ENCODE results near the gene BTG1.

Gene BTG1

DNA sequence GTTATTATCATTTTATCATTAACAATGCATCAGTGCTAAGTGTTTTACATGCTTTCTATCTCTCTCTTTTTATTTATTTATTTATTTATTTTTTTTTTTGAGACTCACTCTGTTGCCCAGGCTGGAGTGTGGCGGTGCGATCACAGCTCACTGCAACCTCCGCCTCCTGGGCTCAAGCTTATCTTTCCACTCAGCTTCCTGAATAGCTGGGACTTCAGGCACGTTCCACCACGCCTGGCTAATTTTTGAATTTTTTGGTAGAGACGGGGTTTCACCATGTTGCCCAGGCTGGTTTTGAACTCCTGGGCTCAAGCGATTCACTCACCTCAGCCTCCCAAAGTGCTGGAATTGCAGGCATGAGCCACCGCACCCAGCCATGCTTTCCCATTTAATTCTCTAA, 3.9 kb upstream of the BTG1 start:
- Histone ChIP-seq H3K4me1 (ENCODE audit: control insufficient read depth, insufficient read depth, low read length) (peaks cover 13% of the 10 kb centered on the region; the same call in 1 of the 2 replicates), H3K9ac (ENCODE audit: low read depth, low read length) (no peak overlapping the region), H3K4me3 (ENCODE audit: low read depth, low read length) (no peak overlapping the region), H3K27me3 (ENCODE audit: control insufficient read depth, insufficient read depth, low read length) (no peaks in the 10 kb centered on the region), H3K36me3 (ENCODE audit: control insufficient read depth, insufficient read depth, low read length) (no peaks in the 10 kb centered on the region), H3K9me3 (ENCODE audit: control insufficient read depth, insufficient read depth, low read length) (no peaks in the 10 kb centered on the region), H3K27ac (ENCODE audit: low read depth, low read length) (no peak overlapping the region)

- Histone ChIP-seq H3K4me3 (ENCODE audit: low read depth, low read length) (peak overlapping the region; percentile 89), H3K27ac (ENCODE audit: low read depth, low read length) (peak overlapping the region; percentile 39)
These were observed 1.8 kb upstream of the BTG1 start for GRCh38 chr12:92147491-92147890.

GRCh38 chr12:92146497-92147224, 1.0 kb upstream of the BTG1 start:
- Histone ChIP-seq H3K9ac (ENCODE audit: low read depth, low read length) (peak overlapping the region; percentile 78), H3K4me3 (ENCODE audit: low read depth, low read length) (peak overlapping the region; percentile 89), H3K27ac (ENCODE audit: low read depth, low read length) (peak overlapping the region; percentile 90), H3K27me3 (ENCODE audit: control insufficient read depth, insufficient read depth, low read length) (no peaks in the 10 kb centered on the region), H3K4me1 (ENCODE audit: control insufficient read depth, insufficient read depth, low read length) (peaks cover 28% of the 10 kb centered on the region), H3K9me3 (ENCODE audit: control insufficient read depth, insufficient read depth, low read length) (no peaks in the 10 kb centered on the region), H3K36me3 (ENCODE audit: control insufficient read depth, insufficient read depth, low read length) (peaks cover 21% of the 10 kb centered on the region)

More at GRCh38 chr12:92147491-92147890, 1.8 kb upstream of the BTG1 start:
- H3K9me3 ChIP-seq (ENCODE audit: control insufficient read depth, insufficient read depth, low read length): no peaks in the 10 kb centered on the region
- no peaks in the 10 kb centered on the region for H3K27me3 ChIP-seq (ENCODE audit: control insufficient read depth, insufficient read depth, low read length)
- H3K9ac ChIP-seq (ENCODE audit: low read depth, low read length): no peak overlapping the region
- peaks cover 23% of the 10 kb centered on the region for H3K4me1 ChIP-seq (ENCODE audit: control insufficient read depth, insufficient read depth, low read length)
- peaks cover 17% of the 10 kb centered on the region for H3K36me3 ChIP-seq (ENCODE audit: control insufficient read depth, insufficient read depth, low read length)

DNA sequence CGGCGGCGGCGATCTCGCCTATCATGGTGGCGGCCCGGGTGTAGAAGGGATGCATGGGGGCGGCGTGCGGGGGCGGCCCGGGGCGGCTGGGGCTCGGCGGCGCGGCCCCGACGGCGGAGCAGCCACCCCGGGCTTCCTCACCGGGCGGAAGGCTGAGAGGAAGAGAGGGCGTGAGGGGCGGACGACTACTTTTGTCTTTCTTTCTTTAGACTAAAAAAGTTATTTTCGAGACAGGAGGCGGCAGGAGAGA, 240 bp downstream of the BTG1 start:
- no peaks in the 10 kb centered on the region for H3K9me3 ChIP-seq (ENCODE audit: control insufficient read depth, insufficient read depth, low read length)
- H3K4me3 ChIP-seq (ENCODE audit: low read depth, low read length): peak overlapping the region; percentile 96
- H3K4me1 ChIP-seq (ENCODE audit: control insufficient read depth, insufficient read depth, low read length): peaks cover 35% of the 10 kb centered on the region
- peak overlapping the region; percentile 86 for H3K27ac ChIP-seq (ENCODE audit: low read depth, low read length)
- H3K36me3 ChIP-seq (ENCODE audit: control insufficient read depth, insufficient read depth, low read length): peaks cover 32% of the 10 kb centered on the region
- H3K27me3 ChIP-seq (ENCODE audit: control insufficient read depth, insufficient read depth, low read length): no peaks in the 10 kb centered on the region
- H3K9ac ChIP-seq (ENCODE audit: low read depth, low read length): peak overlapping the region; percentile 88

- peak overlapping the region; percentile 86 for H3K27ac ChIP-seq (ENCODE audit: low read depth, low read length)
- H3K9me3 ChIP-seq (ENCODE audit: control insufficient read depth, insufficient read depth, low read length): no peaks in the 10 kb centered on the region
- H3K27me3 ChIP-seq (ENCODE audit: control insufficient read depth, insufficient read depth, low read length): no peaks in the 10 kb centered on the region
- H3K4me1 ChIP-seq (ENCODE audit: control insufficient read depth, insufficient read depth, low read length): peaks cover 41% of the 10 kb centered on the region
- H3K4me3 ChIP-seq (ENCODE audit: low read depth, low read length): peak overlapping the region; percentile 96
- H3K9ac ChIP-seq (ENCODE audit: low read depth, low read length): peak overlapping the region; percentile 88
- H3K36me3 ChIP-seq (ENCODE audit: control insufficient read depth, insufficient read depth, low read length): peaks cover 36% of the 10 kb centered on the region
These were observed 790 bp downstream of the BTG1 start for GRCh38 chr12:92144631-92145480.

DNA sequence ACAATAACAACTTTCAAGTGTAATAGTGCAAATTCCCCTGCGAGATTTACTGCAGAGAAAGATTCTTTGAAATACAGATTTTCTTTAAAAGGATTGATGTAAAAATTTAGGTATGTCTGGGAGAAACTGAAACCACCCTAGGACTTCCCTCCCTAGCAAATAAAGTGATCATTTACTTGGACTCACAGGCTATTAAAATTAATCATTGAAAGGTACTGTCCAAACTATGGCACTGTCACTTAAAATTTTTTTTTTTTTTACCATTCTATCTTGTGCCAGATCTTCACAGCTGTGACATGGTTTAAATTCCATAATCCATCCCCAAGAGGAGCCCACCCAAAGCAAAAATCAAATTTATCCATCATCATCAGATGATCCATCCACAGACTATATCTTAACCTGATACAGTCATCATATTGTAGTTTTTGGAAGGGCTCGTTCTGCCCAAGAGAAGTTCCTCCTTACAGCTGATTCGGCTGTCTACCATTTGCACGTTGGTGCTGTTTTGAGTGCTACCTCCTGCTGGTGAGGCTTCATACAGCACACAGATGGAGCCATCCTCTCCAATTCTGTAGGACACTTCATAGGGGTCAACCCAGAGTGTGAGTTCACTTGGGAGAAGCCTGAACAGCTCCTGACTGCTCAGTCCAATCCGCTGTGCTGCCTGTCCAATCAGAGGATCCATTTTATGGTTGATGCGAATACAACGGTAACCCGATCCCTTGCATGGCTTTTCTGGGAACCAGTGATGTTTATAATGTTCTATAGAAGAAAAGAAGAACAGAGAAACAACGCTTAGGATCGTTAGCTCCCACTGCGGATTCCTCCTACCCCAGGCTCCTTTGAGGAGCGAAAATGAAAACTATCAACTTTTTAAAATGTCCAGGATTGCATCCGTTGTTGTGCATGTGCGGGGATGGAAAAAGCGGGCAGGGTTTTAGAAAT, 1.7 kb downstream of the BTG1 start:
- Histone ChIP-seq H3K4me3 (ENCODE audit: low read depth, low read length) (peak overlapping the region; percentile 96), H3K27ac (ENCODE audit: low read depth, low read length) (peak overlapping the region; percentile 86), H3K36me3 (ENCODE audit: control insufficient read depth, insufficient read depth, low read length) (peaks cover 45% of the 10 kb centered on the region), H3K4me1 (ENCODE audit: control insufficient read depth, insufficient read depth, low read length) (peaks cover 50% of the 10 kb centered on the region), H3K27me3 (ENCODE audit: control insufficient read depth, insufficient read depth, low read length) (no peaks in the 10 kb centered on the region), H3K9ac (ENCODE audit: low read depth, low read length) (peak overlapping the region; percentile 88), H3K9me3 (ENCODE audit: control insufficient read depth, insufficient read depth, low read length) (no peaks in the 10 kb centered on the region)

- Histone ChIP-seq H3K36me3 (ENCODE audit: control insufficient read depth, insufficient read depth, low read length) (peaks cover 46% of the 10 kb centered on the region), H3K27me3 (ENCODE audit: control insufficient read depth, insufficient read depth, low read length) (no peaks in the 10 kb centered on the region), H3K9me3 (ENCODE audit: control insufficient read depth, insufficient read depth, low read length) (no peaks in the 10 kb centered on the region), H3K27ac (ENCODE audit: low read depth, low read length) (peak overlapping the region; percentile 38), H3K4me1 (ENCODE audit: control insufficient read depth, insufficient read depth, low read length) (peaks cover 57% of the 10 kb centered on the region), H3K9ac (ENCODE audit: low read depth, low read length) (peak overlapping the region; percentile 37; the same call in 1 of the 2 replicates), H3K4me3 (ENCODE audit: low read depth, low read length) (peak overlapping the region; percentile 96)
These were observed 2.4 kb downstream of the BTG1 start for GRCh38 chr12:92143258-92143657.

- H3K36me3 ChIP-seq (ENCODE audit: control insufficient read depth, insufficient read depth, low read length): peaks cover 46% of the 10 kb centered on the region
- 0 out of 2 replicates have a peak overlapping the region, but pooled peaks have one; percentile 31 for H3K9ac ChIP-seq (ENCODE audit: low read depth, low read length)
- H3K9me3 ChIP-seq (ENCODE audit: control insufficient read depth, insufficient read depth, low read length): no peaks in the 10 kb centered on the region
- peak overlapping the region; percentile 96 for H3K4me3 ChIP-seq (ENCODE audit: low read depth, low read length)
- H3K4me1 ChIP-seq (ENCODE audit: control insufficient read depth, insufficient read depth, low read length): peaks cover 59% of the 10 kb centered on the region
- H3K27me3 ChIP-seq (ENCODE audit: control insufficient read depth, insufficient read depth, low read length): no peaks in the 10 kb centered on the region
- peak overlapping the region; percentile 86 for H3K27ac ChIP-seq (ENCODE audit: low read depth, low read length)
These were observed 3.3 kb downstream of the BTG1 start for GRCh38 chr12:92142251-92142926.

DNA sequence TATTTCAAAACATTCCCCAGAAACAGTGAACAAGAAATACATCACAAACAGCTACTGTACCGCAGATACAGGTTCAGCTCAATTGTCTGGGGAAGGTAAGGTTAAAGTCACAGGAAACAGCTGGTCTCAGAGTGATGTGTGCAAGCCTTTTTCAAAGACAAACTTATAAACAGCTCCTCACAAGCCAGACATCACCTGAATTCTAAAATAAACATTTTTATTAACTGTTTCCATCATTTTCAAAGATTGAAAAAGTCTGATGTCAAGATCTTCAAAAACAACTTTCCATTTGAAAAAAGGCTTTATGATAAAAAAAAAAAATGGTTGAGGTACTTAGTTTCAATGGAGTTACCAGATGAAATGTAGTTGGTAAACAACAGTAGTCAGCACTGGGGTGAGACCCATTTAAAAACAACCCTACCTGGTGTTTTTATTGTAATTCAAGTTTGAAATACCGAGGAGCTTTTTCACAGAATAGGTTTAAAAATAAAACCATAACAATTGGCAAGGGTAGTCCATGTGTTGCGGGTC, 4.0 kb downstream of the BTG1 start:
- H3K4me1 ChIP-seq (ENCODE audit: control insufficient read depth, insufficient read depth, low read length): peaks cover 60% of the 10 kb centered on the region
- no peaks in the 10 kb centered on the region for H3K9me3 ChIP-seq (ENCODE audit: control insufficient read depth, insufficient read depth, low read length)
- H3K27me3 ChIP-seq (ENCODE audit: control insufficient read depth, insufficient read depth, low read length): no peaks in the 10 kb centered on the region
- H3K36me3 ChIP-seq (ENCODE audit: control insufficient read depth, insufficient read depth, low read length): peaks cover 46% of the 10 kb centered on the region
- peak overlapping the region; percentile 86 for H3K27ac ChIP-seq (ENCODE audit: low read depth, low read length)
- no peak overlapping the region for H3K9ac ChIP-seq (ENCODE audit: low read depth, low read length)
- H3K4me3 ChIP-seq (ENCODE audit: low read depth, low read length): peak overlapping the region; percentile 96

Measured in HUES48 (cell line).